B cell (primary cell): ENCODE measurements around the gene TOMM22.

Experiments
- EZH2 ChIP-seq: IDR thresholded peaks from 2 replicates; pipeline ENCODE4 v1.6.1; 2012; ENCODE audit warnings: borderline replicate concordance, low read depth, mild to moderate bottlenecking, moderate library complexity, low read length; ENCODE audit not compliant: insufficient read depth, poor library complexity, severe bottlenecking
- TF ChIP-seq, protein P1 (sequence below): fragments of 200-600 bp; IDR thresholded peaks from one replicate; pipeline ENCODE4 v1.8.0; 2022; ENCODE audit warnings: antibody characterized with exemption, mild to moderate bottlenecking

DNA sequence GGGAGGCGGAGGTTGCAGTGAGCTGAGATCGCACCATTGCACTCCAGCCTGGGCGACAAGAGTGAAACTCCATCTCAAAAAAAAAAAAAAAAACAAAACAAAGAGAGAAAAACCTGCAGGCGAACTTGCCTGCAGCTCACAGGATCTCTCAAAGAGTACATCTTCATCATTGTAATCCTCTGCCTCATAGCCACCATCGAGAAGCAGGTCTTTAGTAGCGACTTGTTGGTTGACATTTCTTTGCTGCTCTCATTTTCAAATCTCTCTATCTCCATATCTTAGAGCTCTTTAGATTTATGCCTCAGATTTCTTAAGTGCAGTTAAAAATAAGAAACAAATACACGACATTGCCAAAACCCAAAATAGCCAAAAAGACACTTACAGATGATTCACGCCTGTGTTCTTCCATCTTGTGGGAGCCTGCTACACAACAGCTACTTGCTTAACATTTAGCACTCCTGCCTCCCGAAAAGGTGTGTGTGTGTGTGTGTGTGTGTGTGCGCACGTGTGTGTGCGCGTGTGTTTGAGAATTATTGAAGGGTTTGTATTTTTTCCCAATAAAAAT is 40.2 kb upstream of the TOMM22 start:
- no peak for TF ChIP-seq EZH2
- TF ChIP-seq, protein P1, sequence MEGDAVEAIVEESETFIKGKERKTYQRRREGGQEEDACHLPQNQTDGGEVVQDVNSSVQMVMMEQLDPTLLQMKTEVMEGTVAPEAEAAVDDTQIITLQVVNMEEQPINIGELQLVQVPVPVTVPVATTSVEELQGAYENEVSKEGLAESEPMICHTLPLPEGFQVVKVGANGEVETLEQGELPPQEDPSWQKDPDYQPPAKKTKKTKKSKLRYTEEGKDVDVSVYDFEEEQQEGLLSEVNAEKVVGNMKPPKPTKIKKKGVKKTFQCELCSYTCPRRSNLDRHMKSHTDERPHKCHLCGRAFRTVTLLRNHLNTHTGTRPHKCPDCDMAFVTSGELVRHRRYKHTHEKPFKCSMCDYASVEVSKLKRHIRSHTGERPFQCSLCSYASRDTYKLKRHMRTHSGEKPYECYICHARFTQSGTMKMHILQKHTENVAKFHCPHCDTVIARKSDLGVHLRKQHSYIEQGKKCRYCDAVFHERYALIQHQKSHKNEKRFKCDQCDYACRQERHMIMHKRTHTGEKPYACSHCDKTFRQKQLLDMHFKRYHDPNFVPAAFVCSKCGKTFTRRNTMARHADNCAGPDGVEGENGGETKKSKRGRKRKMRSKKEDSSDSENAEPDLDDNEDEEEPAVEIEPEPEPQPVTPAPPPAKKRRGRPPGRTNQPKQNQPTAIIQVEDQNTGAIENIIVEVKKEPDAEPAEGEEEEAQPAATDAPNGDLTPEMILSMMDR: no peak
